Stomach (tissue), 9 donors: Measurements from ENCODE around the gene PRKAA1. TPM values are rescaled to one million over a fixed set of nuclear protein-coding genes. Genes with fewer than 3 reads are reported as not detected.

ENCODE experiments used
- DNase-seq, 2 donors: peaks; one replicate each; pipeline versions ENCODE4 v3.0.0 to v3.0.0-alpha.2; 2013 to 2019
- H3K27ac ChIP-seq, 5 donors: fragments of 200-600 bp in 4 of 5; sonication (generic) in 4 of 5; one replicate each; pipeline ENCODE4 v1.5.1; 2013 to 2019; ENCODE audit warnings: mild to moderate bottlenecking in 1 of 5, moderate library complexity in 1 of 5
- H3K27me3 ChIP-seq, 3 donors: fragments of 200-600 bp; sonication (generic); one replicate each; pipeline ENCODE4 v1.5.1; 2017 to 2019; ENCODE audit warnings: mixed run types in 1 of 3
- H3K36me3 ChIP-seq, 4 donors: fragments of 200-600 bp; sonication (generic); 1 replicate in 3 of 4; 2 replicates in 1 of 4; pipeline ENCODE4 v1.5.1; 2016 to 2019
- H3K4me1 ChIP-seq, 4 donors: fragments of 200-600 bp; sonication (generic); one replicate each; pipeline ENCODE4 v1.5.1; 2016 to 2019
- H3K4me3 ChIP-seq, 4 donors: fragments of 200-600 bp; sonication (generic) in 3 of 4; one replicate each; pipeline ENCODE4 v1.5.1; 2016 to 2019; ENCODE audit warnings: mild to moderate bottlenecking in 1 of 4
- H3K9me3 ChIP-seq, 4 donors: fragments of 200-600 bp; sonication (generic); one replicate each; pipeline ENCODE4 v1.5.1; 2016 to 2019
- CTCF ChIP-seq, 7 experiments: fragments of 450-650 bp in 4 of 7; fragments of 200-600 bp in 3 of 7; sonication (generic) in 3 of 7; IDR thresholded peaks; one replicate each; pipeline ENCODE4 v1.5.1; 2016 to 2019; ENCODE audit warnings: antibody characterized with exemption in 7 of 7, control low read depth in 2 of 7, mild to moderate bottlenecking in 1 of 7
- EP300 ChIP-seq: sonication (generic); formaldehyde crosslinking; IDR thresholded peaks from one replicate; pipeline ENCODE4 v1.6.1; 2017; ENCODE audit warnings: antibody characterized with exemption
- POLR2A ChIP-seq, 4 donors: fragments of 450-650 bp; IDR thresholded peaks; one replicate each; pipeline ENCODE4 v1.6.1; 2016; ENCODE audit warnings: antibody characterized with exemption in 4 of 4, control low read depth in 2 of 4, mild to moderate bottlenecking in 1 of 4, moderate library complexity in 1 of 4
- POLR2AphosphoS5 ChIP-seq, 3 donors: sonication (generic); formaldehyde crosslinking; IDR thresholded peaks; one replicate each; pipeline ENCODE4 v1.6.1; 2016; ENCODE audit warnings: antibody characterized with exemption in 3 of 3
- WGBS, 5 donors: extraction: QIAGEN DNeasy Blood & Tissue Kit in 3 of 5; methylation state at CpG; one replicate each; pipeline versions ENCODE4 v1.1.5 to v1.1.7; 2013 to 2018; 5-methylcytosine and 5-hydroxymethylcytosine counted together
- intact Hi-C: fragments of 100-400 bp; cut with DNase I; formaldehyde crosslinking; loops from one replicate; pipeline ENCODE4 v1.15.1; 2023; ENCODE audit warnings: low total_unique reads
- polyA plus RNA-seq, 3 donors: library from polyadenylated mRNA; stranded (reverse); fragments of 200-250 nt; gene quantifications; one replicate each; pipeline ENCODE4 v1.2.3, GENCODE V29; 2013
- total RNA-seq, 5 donors: library from RNA; depleted of rRNA; stranded (reverse); fragments of >200 nt; gene quantifications; one replicate each; pipeline versions ENCODE4 v1.1.0 to v1.2.3, GENCODE V29; 2014 to 2016
- donor health status: healthy with polysubstance abuse.
- donor health status: Bipolar disorder and iron deficiency.
- donor health status: healthy.

Gene PRKAA1
- total and polyA plus RNA-seq, 8 donors, result 17.8 to 170 (median 58.2) TPM

- 36 to 62% (median 48%) methylated on average over 4 of the region's 4 CpGs for WGBS, 5 donors
- Histone ChIP-seq H3K27ac (peak overlapping the region in 4 of 5 donors; percentile 31 to 77 (median 70)), H3K4me1 (peaks cover 16 to 56% (median 26%) of the 10 kb centered on the region in 4 donors), H3K9me3 (no peaks in the 10 kb centered on the region), H3K4me3 (peak overlapping the region in 1 of 4 donors; percentile 21), H3K36me3 (peaks cover 13 to 70% (median 66%) of the 10 kb centered on the region in 4 donors), H3K27me3 (no peaks in the 10 kb centered on the region)
- peak in 1 of 2 donors; percentile 33 for DNase-seq
- TF ChIP-seq CTCF (IDR thresholded peaks at IDR 0.05) (no peak), EP300 (no peak), POLR2A (IDR thresholded peaks at IDR 0.05) (no peak), POLR2AphosphoS5 (IDR thresholded peaks at IDR 0.05) (no peak)
- intact Hi-C loops, result no loop called here
Observed at GRCh38 chr5:40775085-40775845, 22.9 kb downstream of the PRKAA1 start.

- Histone ChIP-seq H3K9me3 (no peaks in the 10 kb centered on the region), H3K4me1 (peaks cover 16 to 50% (median 22%) of the 10 kb centered on the region in 4 donors), H3K27ac (peak overlapping the region in 3 of 5 donors; percentile 62 to 77 (median 77)), H3K27me3 (no peaks in the 10 kb centered on the region), H3K36me3 (peaks cover 13 to 74% (median 72%) of the 10 kb centered on the region in 4 donors), H3K4me3 (no peak overlapping the region)
- intact Hi-C loops, result no loop called here
- WGBS, 5 donors, result 33 to 67% (median 42%) methylated on average over 1 of the region's 1 CpG
- TF ChIP-seq POLR2AphosphoS5 (IDR thresholded peaks at IDR 0.05) (no peak), EP300 (no peak), CTCF (IDR thresholded peaks at IDR 0.05) (no peak), POLR2A (IDR thresholded peaks at IDR 0.05) (no peak)
- no peak for DNase-seq
Observed at GRCh38 chr5:40774623-40775022, 23.6 kb downstream of the PRKAA1 start.

- H3K4me3 ChIP-seq, result no peak overlapping the region
- intact Hi-C loops, result no loop called here
- H3K4me1 ChIP-seq, result peaks cover 3 to 18% (median 11%) of the 10 kb centered on the region in 4 donors
- 94 to 99% (median 98%) methylated on average over 5 of the region's 5 CpGs for WGBS, 5 donors
- H3K36me3 ChIP-seq, result peaks cover 8 to 98% (median 86%) of the 10 kb centered on the region in 4 donors
- no peak for DNase-seq
- no peaks in the 10 kb centered on the region for H3K27me3 ChIP-seq
- no peaks in the 10 kb centered on the region for H3K9me3 ChIP-seq
- H3K27ac ChIP-seq, result no peak overlapping the region
- TF ChIP-seq EP300, result no peak
- TF ChIP-seq POLR2AphosphoS5 (IDR thresholded peaks at IDR 0.05), result no peak
- TF ChIP-seq POLR2A (IDR thresholded peaks at IDR 0.05), result no peak
- no peak for TF ChIP-seq CTCF (IDR thresholded peaks at IDR 0.05)
Observed at GRCh38 chr5:40770764-40771163, 27.4 kb downstream of the PRKAA1 start.

GRCh38 chr5:40762705-40763104 is 35.5 kb downstream of the PRKAA1 start:
- DNase-seq, result no peak
- H3K36me3 ChIP-seq, result peaks cover 27 to 85% (median 69%) of the 10 kb centered on the region in 4 donors
- H3K4me3 ChIP-seq, result no peak overlapping the region
- TF ChIP-seq POLR2A (IDR thresholded peaks at IDR 0.05) (no peak), EP300 (no peak), CTCF (IDR thresholded peaks at IDR 0.05) (no peak), POLR2AphosphoS5 (IDR thresholded peaks at IDR 0.05) (no peak)
- H3K4me1 ChIP-seq, result no peaks in the 10 kb centered on the region
- 85 to 92% (median 90%) methylated on average over 2 of the region's 2 CpGs for WGBS, 5 donors
- intact Hi-C loops, result no loop called here
- H3K27ac ChIP-seq, result no peak overlapping the region
- H3K9me3 ChIP-seq, result no peaks in the 10 kb centered on the region
- H3K27me3 ChIP-seq, result no peaks in the 10 kb centered on the region
